GM23248 (cell line): ENCODE results near the gene IRF1.

Experiments used
- EZH2 ChIP-seq: fragments of 200-600 bp; sonication (generic); IDR thresholded peaks from 2 replicates; pipeline ENCODE4 v1.6.1; 2018; ENCODE audit warnings: antibody characterized with exemption, mild to moderate bottlenecking; ENCODE audit not compliant: insufficient read depth, poor library complexity, severe bottlenecking
- EZH2phosphoT487 ChIP-seq: fragments of 200-600 bp; sonication (generic); IDR thresholded peaks from 2 replicates; pipeline ENCODE4 v1.6.1; 2018; ENCODE audit warnings: antibody characterized with exemption, moderate library complexity, mild to moderate bottlenecking, low read depth; ENCODE audit not compliant: insufficient read depth

DNA sequence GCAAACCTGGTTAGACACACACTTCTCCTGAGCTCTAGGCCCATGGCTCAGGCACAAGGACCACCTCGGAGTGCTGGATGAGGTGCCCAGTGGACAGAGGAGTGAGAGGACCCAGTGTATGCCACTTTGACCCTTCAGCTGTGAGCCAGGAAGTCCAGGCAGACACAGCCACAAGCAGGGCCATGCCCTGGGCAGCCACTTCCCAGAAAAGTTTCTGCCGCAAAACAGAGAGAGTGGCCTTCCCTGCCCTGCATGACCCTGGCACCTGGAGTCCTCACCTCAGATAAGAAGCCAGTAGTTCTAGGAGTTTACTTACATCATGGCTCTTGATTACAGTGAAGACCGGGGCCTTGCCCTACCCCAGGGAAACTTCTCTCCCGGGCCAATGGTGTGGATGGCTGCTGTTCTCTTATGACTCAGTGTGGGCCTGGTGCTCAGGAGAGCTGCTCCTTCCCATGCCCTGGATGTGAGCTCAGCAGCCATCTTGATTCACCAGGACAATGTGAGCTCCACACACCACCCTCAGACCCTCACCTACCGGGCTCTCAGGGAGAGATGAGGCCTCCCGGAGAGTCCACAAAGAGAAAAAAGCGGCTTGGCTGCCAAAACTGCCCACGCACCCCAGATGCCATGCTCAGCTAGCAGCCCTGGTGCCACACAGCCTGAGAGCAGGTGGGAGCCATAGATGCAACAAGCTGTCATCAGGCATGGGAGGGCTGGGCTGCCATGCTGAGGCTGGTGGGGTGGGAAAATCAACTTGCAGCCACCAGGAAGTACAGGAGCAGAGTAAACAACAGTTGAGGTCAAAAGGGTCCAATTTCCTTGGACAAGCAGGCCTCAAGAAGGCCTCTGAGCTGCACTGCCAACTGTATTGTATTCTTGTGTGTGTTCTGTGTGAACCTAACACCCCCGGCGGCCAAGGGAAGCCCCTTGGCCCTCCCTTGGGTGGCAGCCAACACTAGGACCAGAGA, 11.7 kb upstream of the IRF1 start:
- TF ChIP-seq EZH2: no peak
- TF ChIP-seq EZH2phosphoT487: no peak
